ENCODE results near the gene CADM1.

CADM1 gene

GRCh38 chr11:115499891-115500290 lies 4.3 kb downstream of the CADM1 start:
- ATAC-seq (ENCODE audit: insufficient read depth, low read depth) (no peak), DNase-seq (no peak)
- no peak overlapping the region for H3K27ac ChIP-seq (ENCODE audit: low read length)
- no peak overlapping the region for H3K4me3 ChIP-seq (ENCODE audit: low read depth in 1 of 2, low read length in 2 of 2)
- no peaks in the 10 kb centered on the region for H3K4me1 ChIP-seq (ENCODE audit: insufficient read depth, low read length)
- no peak overlapping the region for H2AFZ ChIP-seq (ENCODE audit: low read depth, low read length)
- no peaks in the 10 kb centered on the region for H3K36me3 ChIP-seq (ENCODE audit: insufficient read depth, low read length)
- no peaks in the 10 kb centered on the region for H4K20me1 ChIP-seq (ENCODE audit: insufficient read depth, low read length)
- no peaks in the 10 kb centered on the region for H3K27me3 ChIP-seq (ENCODE audit: insufficient read depth, low read length, poor library complexity)
- no peak overlapping the region for H3K9ac ChIP-seq (ENCODE audit: low read depth, low read length)
- no peak overlapping the region for H3K4me2 ChIP-seq (ENCODE audit: insufficient read depth, low read length)
- H3K9me3 ChIP-seq (ENCODE audit: insufficient read depth, low read length, severe bottlenecking) = no peaks in the 10 kb centered on the region
- TF ChIP-seq CTCF (IDR thresholded peaks at IDR 0.05; ENCODE audit: borderline replicate concordance, extremely low read depth, low read length, poor library complexity, severe bottlenecking) = no peak
- TF ChIP-seq EZH2 (IDR thresholded peaks at IDR 0.05; ENCODE audit: borderline replicate concordance, low read depth, low read length, severe bottlenecking) = no peak
- no peaks in the 10 kb centered on the region for H3K79me2 ChIP-seq (ENCODE audit: insufficient read depth, low read length)

- no peaks in the 10 kb centered on the region for H3K79me2 ChIP-seq (ENCODE audit: insufficient read depth, low read length)
- no peak for TF ChIP-seq EZH2 (IDR thresholded peaks at IDR 0.05; ENCODE audit: borderline replicate concordance, low read depth, low read length, severe bottlenecking)
- no peak for TF ChIP-seq CTCF (IDR thresholded peaks at IDR 0.05; ENCODE audit: borderline replicate concordance, extremely low read depth, low read length, poor library complexity, severe bottlenecking)
- H3K36me3 ChIP-seq (ENCODE audit: insufficient read depth, low read length) = no peaks in the 10 kb centered on the region
- no peak overlapping the region for H3K9ac ChIP-seq (ENCODE audit: low read depth, low read length)
- no peak overlapping the region for H3K4me3 ChIP-seq (ENCODE audit: low read depth in 1 of 2, low read length in 2 of 2)
- DNase-seq = no peak
- H4K20me1 ChIP-seq (ENCODE audit: insufficient read depth, low read length) = no peaks in the 10 kb centered on the region
- no peaks in the 10 kb centered on the region for H3K4me1 ChIP-seq (ENCODE audit: insufficient read depth, low read length)
- no peak overlapping the region for H3K4me2 ChIP-seq (ENCODE audit: insufficient read depth, low read length)
- H3K27ac ChIP-seq (ENCODE audit: low read length) = no peak overlapping the region
- H2AFZ ChIP-seq (ENCODE audit: low read depth, low read length) = no peak overlapping the region
- H3K27me3 ChIP-seq (ENCODE audit: insufficient read depth, low read length, poor library complexity) = no peaks in the 10 kb centered on the region
- H3K9me3 ChIP-seq (ENCODE audit: insufficient read depth, low read length, severe bottlenecking) = no peaks in the 10 kb centered on the region
- ATAC-seq (ENCODE audit: insufficient read depth, low read depth) = no peak
Observed at GRCh38 chr11:115499241-115499799, 4.9 kb downstream of the CADM1 start.

- Histone ChIP-seq H3K4me2 (ENCODE audit: insufficient read depth, low read length) (no peak overlapping the region), H4K20me1 (ENCODE audit: insufficient read depth, low read length) (no peaks in the 10 kb centered on the region)
Observed at GRCh38 chr11:115498354-115498753, 5.9 kb downstream of the CADM1 start.

More at GRCh38 chr11:115498354-115498753, 5.9 kb downstream of the CADM1 start:
- Histone ChIP-seq H2AFZ (ENCODE audit: low read depth, low read length) (no peak overlapping the region), H3K27ac (ENCODE audit: low read length) (no peak overlapping the region), H3K36me3 (ENCODE audit: insufficient read depth, low read length) (no peaks in the 10 kb centered on the region), H3K4me3 (ENCODE audit: low read depth in 1 of 2, low read length in 2 of 2) (no peak overlapping the region), H3K4me1 (ENCODE audit: insufficient read depth, low read length) (no peaks in the 10 kb centered on the region), H3K9me3 (ENCODE audit: insufficient read depth, low read length, severe bottlenecking) (no peaks in the 10 kb centered on the region), H3K27me3 (ENCODE audit: insufficient read depth, low read length, poor library complexity) (no peaks in the 10 kb centered on the region), H3K79me2 (ENCODE audit: insufficient read depth, low read length) (no peaks in the 10 kb centered on the region), H3K9ac (ENCODE audit: low read depth, low read length) (no peak overlapping the region)
- DNase-seq = no peak
- no peak for ATAC-seq (ENCODE audit: insufficient read depth, low read depth)
- TF ChIP-seq EZH2 (IDR thresholded peaks at IDR 0.05; ENCODE audit: borderline replicate concordance, low read depth, low read length, severe bottlenecking) (no peak), CTCF (IDR thresholded peaks at IDR 0.05; ENCODE audit: borderline replicate concordance, extremely low read depth, low read length, poor library complexity, severe bottlenecking) (no peak)

Measured in DND-41 (cell line).